ENCODE measurements around the gene DIP2C.
"Not testable (repeated sequence)": the region's sequence is repeated elsewhere in the genome, so short reads cannot be mapped to it uniquely, and the experiment has no call there.

Gene DIP2C

GRCh38 chr10:396535-397220 is 292.8 kb downstream of the DIP2C start:
- DNase-seq = no peak

GRCh38 chr10:396107-396506 is 293.4 kb downstream of the DIP2C start:
- no peak for DNase-seq

- no peak for DNase-seq
These were observed 293.8 kb downstream of the DIP2C start for GRCh38 chr10:395665-396064.

- not testable (repeated sequence) for DNase-seq
These were observed 294.9 kb downstream of the DIP2C start for GRCh38 chr10:394439-395101.

- no peak for DNase-seq
These were observed 295.6 kb downstream of the DIP2C start for GRCh38 chr10:393787-394438.

- DNase-seq = no peak
These were observed 296.2 kb downstream of the DIP2C start for GRCh38 chr10:393106-393745.

GRCh38 chr10:392705-393037 is 296.8 kb downstream of the DIP2C start:
- DNase-seq = no peak

GRCh38 chr10:391847-392704 is 297.4 kb downstream of the DIP2C start:
- no peak for DNase-seq

- DNase-seq = no peak
These were observed 298.2 kb downstream of the DIP2C start for GRCh38 chr10:391305-391704.

- DNase-seq = no peak
These were observed 298.9 kb downstream of the DIP2C start for GRCh38 chr10:390449-391100.

GRCh38 chr10:389836-390448 is 299.5 kb downstream of the DIP2C start:
- no peak for DNase-seq

GRCh38 chr10:389261-389790 is 300.1 kb downstream of the DIP2C start:
- DNase-seq = no peak

- no peak for DNase-seq
These were observed 300.8 kb downstream of the DIP2C start for GRCh38 chr10:388661-389045.

- no peak for DNase-seq
These were observed 301.4 kb downstream of the DIP2C start for GRCh38 chr10:387909-388660.

GRCh38 chr10:387593-387891 is 301.9 kb downstream of the DIP2C start:
- no peak for DNase-seq

- DNase-seq = no peak
These were observed 302.5 kb downstream of the DIP2C start for GRCh38 chr10:386771-387592.

- DNase-seq = no peak
These were observed 303.7 kb downstream of the DIP2C start for GRCh38 chr10:385571-386300.

GRCh38 chr10:384538-385305 is 304.7 kb downstream of the DIP2C start:
- DNase-seq = no peak

GRCh38 chr10:383519-383918 is 305.9 kb downstream of the DIP2C start:
- no peak for DNase-seq

All from SIG-M5 (cell line).